HCT116 (cell line): ENCODE results near the gene KCND2. TPM values are rescaled to one million over a fixed set of nuclear protein-coding genes. Genes with fewer than 3 reads are reported as not detected.

Experiments
- ATAC-seq: fragments of 200-7000 bp; cut with Tn5 transposase; 2 replicates; pipeline ENCODE4 v1.9.1; 2020; ENCODE audit warnings: mild to moderate bottlenecking, moderate library complexity
- BruUV-seq: library from RNA; stranded (reverse); fragments of 400-500 nt; replicated peaks from 2 replicates; lab custom pipeline; 2021; lab: Mats Ljungman, UMichigan
- CTCF ChIA-PET: fragments of 300-600 bp; sonication (Branson Sonifier 250); formaldehyde crosslinking; loops from one replicate; lab custom pipeline; 2021; ENCODE audit warnings: antibody characterized with exemption; lab: Charles Lee
- POLR2A ChIA-PET: fragments of 300-600, 350-600 bp; sonication (Branson Sonifier 250); formaldehyde crosslinking; loops from one replicate; lab custom pipeline; 2021; ENCODE audit warnings: antibody characterized with exemption; lab: Charles Lee
- RAD21 ChIA-PET, 2 experiments: fragments of 300-600 bp; sonication (Branson Sonifier 250); formaldehyde crosslinking; loops; one replicate each; lab custom pipeline; 2023; ENCODE audit warnings: low total read pairs in 2 of 2; ENCODE audit not compliant: uncharacterized antibody in 2 of 2, unreplicated experiment in 2 of 2, low non-redundant PET in 1 of 2; lab: Charles Lee
- DNase-seq: peaks from one replicate; pipeline ENCODE4 v3.0.0-alpha.2; 2010; ENCODE audit warnings: low read depth, low spot score
- H2AFZ ChIP-seq: fragments of 200-600 bp; shearing (Covaris generic), sonication (generic); 2 replicates; pipeline ENCODE4 v1.6.1; 2017; ENCODE audit warnings: low read depth, mixed run types, mixed read lengths, antibody characterized with exemption, low read length; ENCODE audit not compliant: poor library complexity, severe bottlenecking
- H3K27ac ChIP-seq: 2 replicates; pipeline ENCODE4 v1.5.1; 2012; ENCODE audit warnings: low read depth, low read length
- H3K27me3 ChIP-seq: fragments of 200-600 bp; sonication (generic); 2 replicates; pipeline ENCODE4 v1.6.1; 2016; ENCODE audit warnings: mixed run types, low read length, mixed read lengths; ENCODE audit not compliant: insufficient read depth
- H3K36me3 ChIP-seq, 2 experiments: fragments of 200-500 bp in 1 of 2; fragments of 200-600 bp in 1 of 2; sonication (Bioruptor generic) in 1 of 2; sonication (generic) in 1 of 2; 2 replicates each; pipeline versions ENCODE4 v1.5.1 to v1.6.1; 2014 to 2016; ENCODE audit warnings: low read length in 2 of 2, inconsistent platforms in 1 of 2, mixed read lengths in 1 of 2, mixed run types in 1 of 2; ENCODE audit not compliant: insufficient read depth in 2 of 2, control insufficient read depth in 1 of 2
- H3K4me1 ChIP-seq, 2 experiments: fragments of 200-600 bp in 1 of 2; sonication (generic) in 1 of 2; 2 replicates each; pipeline versions ENCODE4 v1.5.1 to v1.6.1; 2012 to 2017; ENCODE audit warnings: low read length in 2 of 2, inconsistent platforms in 1 of 2, mild to moderate bottlenecking in 1 of 2, mixed read lengths in 1 of 2, mixed run types in 1 of 2, moderate library complexity in 1 of 2; ENCODE audit not compliant: insufficient read depth in 2 of 2, control insufficient read depth in 1 of 2
- H3K4me2 ChIP-seq: fragments of 200-600 bp; sonication (generic); 2 replicates; pipeline ENCODE4 v1.6.1; 2017; ENCODE audit warnings: mixed run types, low read length, mixed read lengths
- H3K4me3 ChIP-seq, 2 experiments: fragments of 200-600 bp in 1 of 2; sonication (generic) in 1 of 2; replicated peaks in 1 of 2; 2 replicates each; pipeline ENCODE4 v1.5.1; 2011 to 2016; ENCODE audit warnings: low read length in 2 of 2, control low read depth in 1 of 2, low read depth in 1 of 2, mild to moderate bottlenecking in 1 of 2, mixed read lengths in 1 of 2, mixed run types in 1 of 2
- H3K79me2 ChIP-seq: fragments of 200-600 bp; sonication (generic); 2 replicates; pipeline ENCODE4 v1.6.1; 2017; ENCODE audit warnings: mild to moderate bottlenecking, mixed run types, low read length, moderate library complexity, mixed read lengths; ENCODE audit not compliant: insufficient read depth
- H3K9ac ChIP-seq: fragments of 200-600 bp; sonication (generic); 2 replicates; pipeline ENCODE4 v1.6.1; 2016; ENCODE audit warnings: low read length, mixed read lengths
- H3K9me2 ChIP-seq: fragments of 200-600 bp; sonication (generic), shearing (Covaris generic); 2 replicates; pipeline ENCODE4 v1.6.1; 2017; ENCODE audit warnings: mixed run types, mild to moderate bottlenecking, moderate library complexity; ENCODE audit not compliant: insufficient read depth
- H3K9me3 ChIP-seq, 2 experiments: fragments of 200-500 bp in 1 of 2; fragments of 200-600 bp in 1 of 2; sonication (Bioruptor generic) in 1 of 2; sonication (generic) in 1 of 2; 2 replicates each; pipeline ENCODE4 v1.6.1; 2014 to 2017; ENCODE audit warnings: low read length in 2 of 2, mixed read lengths in 2 of 2, inconsistent platforms in 1 of 2, low read depth in 1 of 2, mild to moderate bottlenecking in 1 of 2, mixed run types in 1 of 2, moderate library complexity in 1 of 2; ENCODE audit not compliant: control insufficient read depth in 1 of 2, insufficient read depth in 1 of 2
- H4K20me1 ChIP-seq: fragments of 200-600 bp; sonication (generic), shearing (Covaris generic); 2 replicates; pipeline ENCODE4 v1.6.1; 2017; ENCODE audit warnings: mixed run types, mild to moderate bottlenecking, moderate library complexity; ENCODE audit not compliant: insufficient read depth
- CEBPB ChIP-seq: IDR thresholded peaks from 2 replicates; pipeline ENCODE4 v1.6.1; 2012; ENCODE audit warnings: low read depth
- EGR1 ChIP-seq: IDR thresholded peaks from 2 replicates; pipeline ENCODE4 v1.6.1; 2012; ENCODE audit warnings: low read depth
- ELF1 ChIP-seq: IDR thresholded peaks from 2 replicates; pipeline ENCODE4 v1.6.1; 2012; ENCODE audit warnings: low read depth, borderline replicate concordance
- EZH2 ChIP-seq: fragments of 200-600 bp; sonication (generic); IDR thresholded peaks from 2 replicates; pipeline ENCODE4 v1.6.1; 2017; ENCODE audit warnings: antibody characterized with exemption, mixed run types
- EZH2phosphoT487 ChIP-seq: fragments of 200-600 bp; IDR thresholded peaks from 2 replicates; pipeline ENCODE4 v1.6.1; 2018; ENCODE audit warnings: antibody characterized with exemption, borderline replicate concordance
- FOSL1 ChIP-seq: IDR thresholded peaks from 2 replicates; pipeline ENCODE4 v1.6.1; 2012; ENCODE audit warnings: low read depth
- JUND ChIP-seq: IDR thresholded peaks from 2 replicates; pipeline ENCODE4 v1.6.1; 2012
- POLR2A ChIP-seq: IDR thresholded peaks from 2 replicates; pipeline ENCODE4 v1.7.0; 2011; ENCODE audit warnings: borderline replicate concordance; ENCODE audit not compliant: insufficient read depth, insufficient read length; ENCODE audit errors: extremely low read depth
- POLR2AphosphoS5 ChIP-seq: IDR thresholded peaks from 2 replicates; pipeline ENCODE4 v1.6.1; 2011; ENCODE audit warnings: mild to moderate bottlenecking, low read depth, low read length, moderate library complexity
- RAD21 ChIP-seq: IDR thresholded peaks from 2 replicates; pipeline ENCODE4 v1.6.1; 2012; ENCODE audit warnings: low read depth, mild to moderate bottlenecking
- SIN3A ChIP-seq: IDR thresholded peaks from 2 replicates; pipeline ENCODE4 v1.6.1; 2012; ENCODE audit warnings: low read depth
- SP1 ChIP-seq: IDR thresholded peaks from 2 replicates; pipeline ENCODE4 v1.6.1; 2012; ENCODE audit warnings: low read depth
- SRF ChIP-seq: IDR thresholded peaks from 2 replicates; pipeline ENCODE4 v1.6.1; 2012; ENCODE audit warnings: low read depth
- ZNF274 ChIP-seq: fragments of 200-500 bp; sonication (Bioruptor generic); IDR thresholded peaks from 2 replicates; pipeline ENCODE4 v1.6.1; 2014; ENCODE audit warnings: mild to moderate bottlenecking, low read depth, low read length, inconsistent platforms
- intact Hi-C: fragments of 100-400 bp; cut with micrococcal nuclease; formaldehyde crosslinking; loops from 2 replicates; pipeline ENCODE4 v1.10.0; 2022
- total RNA-seq: library from RNA; stranded (reverse); gene quantifications from one replicate; pipeline ENCODE4 v1.2.1, GENCODE V29; 2021; ENCODE audit not compliant: unreplicated experiment
- TF ChIP-seq, protein P1 (sequence below): IDR thresholded peaks from 2 replicates; pipeline ENCODE4 v1.6.1; 2011; ENCODE audit warnings: mild to moderate bottlenecking, low read length, moderate library complexity; ENCODE audit not compliant: insufficient replicate concordance; ENCODE audit errors: extremely low read depth
- TF ChIP-seq, protein P2 (sequence below): IDR thresholded peaks from 2 replicates; pipeline ENCODE4 v1.6.1; 2012

KCND2 gene
- total RNA-seq, 1 experiment from 2014 or later = 0.05 TPM

DNA sequence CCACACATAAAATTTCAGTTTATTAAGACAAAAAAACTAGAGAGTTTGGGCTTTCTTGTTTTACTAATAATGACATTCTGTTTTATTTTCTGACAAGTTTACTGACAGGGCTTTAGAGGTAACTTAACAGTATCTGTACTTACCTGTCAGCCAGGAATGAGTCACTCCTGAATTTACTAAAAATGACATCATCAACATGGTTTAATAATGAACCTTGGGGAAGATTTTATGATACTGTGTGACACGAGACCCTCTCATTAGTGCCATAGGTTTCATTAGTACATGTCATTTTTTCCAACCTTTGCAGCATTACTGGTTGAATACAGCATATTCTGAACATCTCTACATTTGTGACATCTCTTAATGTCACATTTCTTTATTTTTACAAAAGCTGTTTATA is 131.1 kb downstream of the KCND2 start:
- no TSS peak for BruUV-seq
- Histone ChIP-seq H3K36me3 (no peaks in the 10 kb centered on the region), H3K27ac (no peak overlapping the region), H2AFZ (peak overlapping the region; percentile 41), H3K9ac (no peak overlapping the region), H3K4me1 (peaks cover 0 to 13% of the 10 kb centered on the region in 2 experiments; a peak in 2 of 4 replicates), H3K27me3 (no peaks in the 10 kb centered on the region), H3K9me2 (no peaks in the 10 kb centered on the region), H3K4me2 (no peak overlapping the region), H3K9me3 (no peaks in the 10 kb centered on the region)
- intact Hi-C loops = no loop called here
- DNase-seq (no peak), ATAC-seq (no peak)
- CTCF ChIA-PET = no interaction called here
- RAD21 ChIA-PET = interaction anchor here in 1 of 2 experiments (0.6 kb wide), 1 partner anchor 335 kb away, joined by 3 read pairs; no protein-coding TSS in a partner anchor
- no peak for TF ChIP-seq EGR1
- no peak for TF ChIP-seq RAD21
- no peak for TF ChIP-seq EZH2phosphoT487
- TF ChIP-seq ELF1 = no peak
- TF ChIP-seq SIN3A = no peak
- peak; percentile 23; the same call in 1 of the 2 replicates for TF ChIP-seq SP1
- TF ChIP-seq SRF = no peak
- no peak for TF ChIP-seq ZNF274
- TF ChIP-seq, protein P1, sequence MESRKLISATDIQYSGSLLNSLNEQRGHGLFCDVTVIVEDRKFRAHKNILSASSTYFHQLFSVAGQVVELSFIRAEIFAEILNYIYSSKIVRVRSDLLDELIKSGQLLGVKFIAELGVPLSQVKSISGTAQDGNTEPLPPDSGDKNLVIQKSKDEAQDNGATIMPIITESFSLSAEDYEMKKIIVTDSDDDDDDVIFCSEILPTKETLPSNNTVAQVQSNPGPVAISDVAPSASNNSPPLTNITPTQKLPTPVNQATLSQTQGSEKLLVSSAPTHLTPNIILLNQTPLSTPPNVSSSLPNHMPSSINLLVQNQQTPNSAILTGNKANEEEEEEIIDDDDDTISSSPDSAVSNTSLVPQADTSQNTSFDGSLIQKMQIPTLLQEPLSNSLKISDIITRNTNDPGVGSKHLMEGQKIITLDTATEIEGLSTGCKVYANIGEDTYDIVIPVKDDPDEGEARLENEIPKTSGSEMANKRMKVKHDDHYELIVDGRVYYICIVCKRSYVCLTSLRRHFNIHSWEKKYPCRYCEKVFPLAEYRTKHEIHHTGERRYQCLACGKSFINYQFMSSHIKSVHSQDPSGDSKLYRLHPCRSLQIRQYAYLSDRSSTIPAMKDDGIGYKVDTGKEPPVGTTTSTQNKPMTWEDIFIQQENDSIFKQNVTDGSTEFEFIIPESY = no peak
- TF ChIP-seq JUND = peak; percentile 67
- no peak for TF ChIP-seq POLR2AphosphoS5
- no peak for TF ChIP-seq EZH2
- TF ChIP-seq FOSL1 = peak; percentile 71
- TF ChIP-seq CEBPB = 0 out of 2 replicates have a peak, but pooled peaks have one; percentile 13
- TF ChIP-seq POLR2A = no peak
- TF ChIP-seq, protein P2, sequence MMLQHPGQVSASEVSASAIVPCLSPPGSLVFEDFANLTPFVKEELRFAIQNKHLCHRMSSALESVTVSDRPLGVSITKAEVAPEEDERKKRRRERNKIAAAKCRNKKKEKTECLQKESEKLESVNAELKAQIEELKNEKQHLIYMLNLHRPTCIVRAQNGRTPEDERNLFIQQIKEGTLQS = peak; percentile 42
- TF ChIP-seq, all 23 proteins: peak for 5
- no peaks in the 10 kb centered on the region for H4K20me1 ChIP-seq
- H3K79me2 ChIP-seq = no peaks in the 10 kb centered on the region
- POLR2A ChIA-PET = no interaction called here
- H3K4me3 ChIP-seq = no peak overlapping the region
